Activated B cell treated with CpG ODN at 0.5 μM for 24 hours (primary cell): ENCODE data around the gene PFKM. TPM values are rescaled to one million over a fixed set of nuclear protein-coding genes. Genes with fewer than 3 reads are reported as not detected.

Experiments used
- ATAC-seq: fragments of 200-7000 bp; cut with Tn5 transposase; one replicate; pipeline ENCODE4 v1.10.0; 2021; ENCODE audit warnings: low read depth, mild to moderate bottlenecking, moderate library complexity
- CTCF ChIA-PET: fragments of 350-600 bp; sonication (Branson Sonifier 250); formaldehyde crosslinking; loops from one replicate; lab custom pipeline; 2021; ENCODE audit warnings: antibody characterized with exemption; lab: Charles Lee
- POLR2A ChIA-PET: fragments of 350-600 bp; sonication (Branson Sonifier 250); formaldehyde crosslinking; loops from one replicate; lab custom pipeline; 2021; ENCODE audit warnings: antibody characterized with exemption; lab: Charles Lee
- DNase-seq: peaks from one replicate; pipeline ENCODE4 v3.0.0; 2022
- H3K27ac Mint-ChIP-seq: one replicate; pipeline ENCODE4 v1.8.0; 2020; ENCODE audit warnings: mixed read lengths
- H3K27me3 Mint-ChIP-seq: one replicate; pipeline ENCODE4 v1.8.0; 2021; ENCODE audit warnings: mixed read lengths
- H3K36me3 Mint-ChIP-seq: one replicate; pipeline ENCODE4 v1.8.0; 2021; ENCODE audit warnings: low read depth, mixed read lengths
- H3K4me1 Mint-ChIP-seq: one replicate; pipeline ENCODE4 v1.8.0; 2021; ENCODE audit warnings: mixed read lengths
- H3K4me3 Mint-ChIP-seq: one replicate; pipeline ENCODE4 v1.8.0; 2020; ENCODE audit warnings: mild to moderate bottlenecking, mixed read lengths
- H3K9me3 Mint-ChIP-seq: one replicate; pipeline ENCODE4 v1.8.0; 2020; ENCODE audit warnings: mixed read lengths
- intact Hi-C: fragments of 100-400 bp; cut with micrococcal nuclease; formaldehyde crosslinking; loops from one replicate; pipeline ENCODE4 v1.15.1; 2024
- total RNA-seq: library from RNA; stranded (reverse); gene quantifications from 2 replicates; pipeline ENCODE4 v1.2.3, GENCODE V29; 2022
- TF ChIP-seq, protein P1 (sequence below): fragments of 200-600 bp; IDR thresholded peaks from one replicate; pipeline ENCODE4 v1.8.0; 2022; ENCODE audit warnings: antibody characterized with exemption, mild to moderate bottlenecking

PFKM gene
- total RNA-seq, 1 donor from 2014 or later, result 49.2 TPM

GRCh38 chr12:48175613-48176416 lies 56.7 kb downstream of the PFKM start:
- Mint-ChIP-seq H3K4me1 (no peaks in the 10 kb centered on the region), H3K36me3 (no peaks in the 10 kb centered on the region), H3K27ac (no peak overlapping the region), H3K27me3 (peaks cover 29% of the 10 kb centered on the region), H3K4me3 (no peak overlapping the region), H3K9me3 (no peaks in the 10 kb centered on the region)
- intact Hi-C loops, result no loop called here
- ATAC-seq, result no peak
- TF ChIP-seq, protein P1, sequence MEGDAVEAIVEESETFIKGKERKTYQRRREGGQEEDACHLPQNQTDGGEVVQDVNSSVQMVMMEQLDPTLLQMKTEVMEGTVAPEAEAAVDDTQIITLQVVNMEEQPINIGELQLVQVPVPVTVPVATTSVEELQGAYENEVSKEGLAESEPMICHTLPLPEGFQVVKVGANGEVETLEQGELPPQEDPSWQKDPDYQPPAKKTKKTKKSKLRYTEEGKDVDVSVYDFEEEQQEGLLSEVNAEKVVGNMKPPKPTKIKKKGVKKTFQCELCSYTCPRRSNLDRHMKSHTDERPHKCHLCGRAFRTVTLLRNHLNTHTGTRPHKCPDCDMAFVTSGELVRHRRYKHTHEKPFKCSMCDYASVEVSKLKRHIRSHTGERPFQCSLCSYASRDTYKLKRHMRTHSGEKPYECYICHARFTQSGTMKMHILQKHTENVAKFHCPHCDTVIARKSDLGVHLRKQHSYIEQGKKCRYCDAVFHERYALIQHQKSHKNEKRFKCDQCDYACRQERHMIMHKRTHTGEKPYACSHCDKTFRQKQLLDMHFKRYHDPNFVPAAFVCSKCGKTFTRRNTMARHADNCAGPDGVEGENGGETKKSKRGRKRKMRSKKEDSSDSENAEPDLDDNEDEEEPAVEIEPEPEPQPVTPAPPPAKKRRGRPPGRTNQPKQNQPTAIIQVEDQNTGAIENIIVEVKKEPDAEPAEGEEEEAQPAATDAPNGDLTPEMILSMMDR, result no peak
- POLR2A ChIA-PET, result interaction anchor here (0.5 kb wide), 1 partner anchor 11 kb away, joined by 4 read pairs; no protein-coding TSS in a partner anchor
- no peak for DNase-seq
- CTCF ChIA-PET, result no interaction called here

- ChIA-PET CTCF (interaction anchor here (1.1 kb wide), 1 partner anchor 11 kb away, joined by 3 read pairs; no protein-coding TSS in a partner anchor), POLR2A (no interaction called here)
- Mint-ChIP-seq H3K27me3 (peaks cover 32% of the 10 kb centered on the region), H3K27ac (no peak overlapping the region), H3K9me3 (no peaks in the 10 kb centered on the region), H3K4me3 (no peak overlapping the region), H3K36me3 (no peaks in the 10 kb centered on the region), H3K4me1 (no peaks in the 10 kb centered on the region)
- ATAC-seq, result no peak
- TF ChIP-seq, protein P1, result no peak
- intact Hi-C loops, result no loop called here
- DNase-seq, result no peak
Measured at GRCh38 chr12:48176417-48176751, 57.2 kb downstream of the PFKM start.

GRCh38 chr12:48177982-48178381 lies 58.8 kb downstream of the PFKM start:
- ChIA-PET CTCF (interaction anchor here (0.7 kb wide), 1 partner anchor 1585 kb away, joined by 3 read pairs; no protein-coding TSS in a partner anchor), POLR2A (no interaction called here)
- H3K9me3 Mint-ChIP-seq, result no peaks in the 10 kb centered on the region

GRCh38 chr12:48179466-48179865 lies 60.3 kb downstream of the PFKM start:
- DNase-seq (no peak), ATAC-seq (no peak)
- peaks cover 15% of the 10 kb centered on the region for H3K4me1 Mint-ChIP-seq
- H3K9me3 Mint-ChIP-seq, result no peaks in the 10 kb centered on the region
- POLR2A ChIA-PET, result no interaction called here
- peaks cover 32% of the 10 kb centered on the region for H3K27me3 Mint-ChIP-seq
- no peak overlapping the region for H3K27ac Mint-ChIP-seq
- H3K36me3 Mint-ChIP-seq, result peaks cover 3% of the 10 kb centered on the region
- CTCF ChIA-PET, result interaction anchor here (1.2 kb wide), 1 partner anchor 10 kb away, joined by 5 read pairs; no protein-coding TSS in a partner anchor
- no peak overlapping the region for H3K4me3 Mint-ChIP-seq
- TF ChIP-seq, protein P1, result no peak
- intact Hi-C loops, result no loop called here

More at GRCh38 chr12:48177982-48178381, 58.8 kb downstream of the PFKM start:
- TF ChIP-seq, protein P1, result no peak
- intact Hi-C loops, result no loop called here
- no peak overlapping the region for H3K4me3 Mint-ChIP-seq
- H3K36me3 Mint-ChIP-seq, result no peaks in the 10 kb centered on the region
- ATAC-seq, result no peak
- H3K27me3 Mint-ChIP-seq, result peaks cover 32% of the 10 kb centered on the region
- no peak for DNase-seq
- no peak overlapping the region for H3K27ac Mint-ChIP-seq
- peaks cover 8% of the 10 kb centered on the region for H3K4me1 Mint-ChIP-seq

- Mint-ChIP-seq H3K27ac (no peak overlapping the region), H3K36me3 (peaks cover 3% of the 10 kb centered on the region), H3K4me1 (peaks cover 24% of the 10 kb centered on the region), H3K9me3 (no peaks in the 10 kb centered on the region), H3K27me3 (peaks cover 35% of the 10 kb centered on the region), H3K4me3 (no peak overlapping the region)
- intact Hi-C loops, result no loop called here
- TF ChIP-seq, protein P1, result no peak
- no peak for DNase-seq
- no peak for ATAC-seq
- ChIA-PET CTCF (interaction anchor here (1.2 kb wide), 1 partner anchor 9 kb away, joined by 5 read pairs; no protein-coding TSS in a partner anchor), POLR2A (no interaction called here)
Measured at GRCh38 chr12:48180424-48180823, 61.3 kb downstream of the PFKM start.
